GM23338 (cell line): ENCODE measurements around the gene PRLHR.

Experiments used
- CTCF ChIP-seq, 2 experiments: fragments of 200-600 bp in 1 of 2; sonication (generic) in 1 of 2; conservative IDR thresholded peaks; 2 replicates each; pipeline versions ENCODE4 v1.5.1 to v1.6.1; 2016 to 2017; ENCODE audit warnings: antibody characterized with exemption in 2 of 2, low read depth in 2 of 2, mild to moderate bottlenecking in 2 of 2, moderate library complexity in 1 of 2
- EZH2 ChIP-seq: fragments of 200-600 bp; sonication (generic); IDR thresholded peaks from one replicate; pipeline ENCODE4 v1.8.0; 2017; ENCODE audit warnings: antibody characterized with exemption, mild to moderate bottlenecking, low read depth; ENCODE audit not compliant: unreplicated experiment
- REST ChIP-seq: IDR thresholded peaks from one replicate; pipeline ENCODE4 v1.6.1; 2018; ENCODE audit warnings: antibody characterized with exemption; ENCODE audit not compliant: unreplicated experiment
- ZNF114 ChIP-seq: fragments of 250-450 bp; sonication (Bioruptor Pico); IDR thresholded peaks from 2 replicates; pipeline ENCODE4 v1.5.0; 2020; ENCODE audit warnings: mild to moderate bottlenecking, moderate library complexity
- ZNF462 ChIP-seq: fragments of 250-450 bp; sonication (Bioruptor Pico); IDR thresholded peaks from 2 replicates; pipeline ENCODE4 v1.5.0; 2020; ENCODE audit warnings: mild to moderate bottlenecking, moderate library complexity

GRCh38 chr10:118569882-118570252, 25.6 kb downstream of the PRLHR start:
- TF ChIP-seq ZNF114 (CRISPR knock-in tag) (no peak), ZNF462 (no peak), CTCF (conservative IDR thresholded peaks at IDR 0.05; ENCODE audit: low read depth in 2 of 2) (no peak), EZH2 (no peak), REST (no peak)
